ENCODE measurements around the gene GSK3A. TPM values are rescaled to one million over a fixed set of nuclear protein-coding genes. Genes with fewer than 3 reads are reported as not detected.

GSK3A gene
- total and polyA plus RNA-seq, 2 experiments from 2014 or later: 17.7 to 40.7 TPM

GRCh38 chr19:42275103-42275502 lies 32.7 kb upstream of the GSK3A start:
- no peak overlapping the region; the same call in 2 of the 3 replicates for H3K4me3 Mint-ChIP-seq
- Histone ChIP-seq H3K27me3 (ENCODE audit: insufficient read depth) (no peaks in the 10 kb centered on the region), H3F3A (replicated peaks; ENCODE audit: low read depth) (peaks cover 5% of the 10 kb centered on the region; the same call in 1 of the 2 replicates), H3K9me2 (ENCODE audit: insufficient read depth) (no peaks in the 10 kb centered on the region), H3K27ac (ENCODE audit: low read depth) (no peak overlapping the region), H3K4me1 (ENCODE audit: insufficient read depth) (peaks cover 5% of the 10 kb centered on the region; the same call in 1 of the 2 replicates), H2AFZ (no peak overlapping the region), H3K79me2 (replicated peaks; ENCODE audit: insufficient read depth) (no peaks in the 10 kb centered on the region; the same call in 1 of the 2 replicates), H3K4me2 (no peak overlapping the region), H3K4me3 (no peak overlapping the region), H3K36me3 (ENCODE audit: insufficient read depth) (no peaks in the 10 kb centered on the region), H4K20me1 (replicated peaks; ENCODE audit: insufficient read depth) (0 out of 2 replicates have a peak, but pooled peaks cover 3% of the 10 kb centered on the region)
- peaks cover 13% of the 10 kb centered on the region; the same call in 2 of the 3 replicates for H3K36me3 Mint-ChIP-seq (ENCODE audit: low read depth)
- peaks cover 27% of the 10 kb centered on the region for H3K4me1 Mint-ChIP-seq
- peaks cover 6% of the 10 kb centered on the region for H3K27me3 Mint-ChIP-seq (ENCODE audit: insufficient read depth, low read depth, poor library complexity)
- TF ChIP-seq STAT1 (IDR thresholded peaks at IDR 0.05; ENCODE audit: unreplicated experiment) (no peak), ZNF114 (CRISPR knock-in tag; IDR thresholded peaks at IDR 0.05) (no peak), EZH2 (IDR thresholded peaks at IDR 0.05; ENCODE audit: low read depth, unreplicated experiment) (no peak), CREB1 (CRISPR knock-in tag; IDR thresholded peaks at IDR 0.05; ENCODE audit: low read depth) (no peak), CTCF (conservative IDR thresholded peaks at IDR 0.05; ENCODE audit: low read depth in 2 of 2) (no peak), NANOG (IDR thresholded peaks at IDR 0.05; ENCODE audit: borderline replicate concordance) (no peak), EZH2phosphoT487 (IDR thresholded peaks at IDR 0.05; ENCODE audit: unreplicated experiment) (no peak), POLR2AphosphoS5 (IDR thresholded peaks at IDR 0.05; ENCODE audit: low read depth) (no peak), ZNF331 (CRISPR knock-in tag; IDR thresholded peaks at IDR 0.05; ENCODE audit: low read depth) (no peak), ETS1 (IDR thresholded peaks at IDR 0.05) (no peak), JUNB (IDR thresholded peaks at IDR 0.05; ENCODE audit: unreplicated experiment) (no peak)
- TF ChIP-seq, protein P1, sequence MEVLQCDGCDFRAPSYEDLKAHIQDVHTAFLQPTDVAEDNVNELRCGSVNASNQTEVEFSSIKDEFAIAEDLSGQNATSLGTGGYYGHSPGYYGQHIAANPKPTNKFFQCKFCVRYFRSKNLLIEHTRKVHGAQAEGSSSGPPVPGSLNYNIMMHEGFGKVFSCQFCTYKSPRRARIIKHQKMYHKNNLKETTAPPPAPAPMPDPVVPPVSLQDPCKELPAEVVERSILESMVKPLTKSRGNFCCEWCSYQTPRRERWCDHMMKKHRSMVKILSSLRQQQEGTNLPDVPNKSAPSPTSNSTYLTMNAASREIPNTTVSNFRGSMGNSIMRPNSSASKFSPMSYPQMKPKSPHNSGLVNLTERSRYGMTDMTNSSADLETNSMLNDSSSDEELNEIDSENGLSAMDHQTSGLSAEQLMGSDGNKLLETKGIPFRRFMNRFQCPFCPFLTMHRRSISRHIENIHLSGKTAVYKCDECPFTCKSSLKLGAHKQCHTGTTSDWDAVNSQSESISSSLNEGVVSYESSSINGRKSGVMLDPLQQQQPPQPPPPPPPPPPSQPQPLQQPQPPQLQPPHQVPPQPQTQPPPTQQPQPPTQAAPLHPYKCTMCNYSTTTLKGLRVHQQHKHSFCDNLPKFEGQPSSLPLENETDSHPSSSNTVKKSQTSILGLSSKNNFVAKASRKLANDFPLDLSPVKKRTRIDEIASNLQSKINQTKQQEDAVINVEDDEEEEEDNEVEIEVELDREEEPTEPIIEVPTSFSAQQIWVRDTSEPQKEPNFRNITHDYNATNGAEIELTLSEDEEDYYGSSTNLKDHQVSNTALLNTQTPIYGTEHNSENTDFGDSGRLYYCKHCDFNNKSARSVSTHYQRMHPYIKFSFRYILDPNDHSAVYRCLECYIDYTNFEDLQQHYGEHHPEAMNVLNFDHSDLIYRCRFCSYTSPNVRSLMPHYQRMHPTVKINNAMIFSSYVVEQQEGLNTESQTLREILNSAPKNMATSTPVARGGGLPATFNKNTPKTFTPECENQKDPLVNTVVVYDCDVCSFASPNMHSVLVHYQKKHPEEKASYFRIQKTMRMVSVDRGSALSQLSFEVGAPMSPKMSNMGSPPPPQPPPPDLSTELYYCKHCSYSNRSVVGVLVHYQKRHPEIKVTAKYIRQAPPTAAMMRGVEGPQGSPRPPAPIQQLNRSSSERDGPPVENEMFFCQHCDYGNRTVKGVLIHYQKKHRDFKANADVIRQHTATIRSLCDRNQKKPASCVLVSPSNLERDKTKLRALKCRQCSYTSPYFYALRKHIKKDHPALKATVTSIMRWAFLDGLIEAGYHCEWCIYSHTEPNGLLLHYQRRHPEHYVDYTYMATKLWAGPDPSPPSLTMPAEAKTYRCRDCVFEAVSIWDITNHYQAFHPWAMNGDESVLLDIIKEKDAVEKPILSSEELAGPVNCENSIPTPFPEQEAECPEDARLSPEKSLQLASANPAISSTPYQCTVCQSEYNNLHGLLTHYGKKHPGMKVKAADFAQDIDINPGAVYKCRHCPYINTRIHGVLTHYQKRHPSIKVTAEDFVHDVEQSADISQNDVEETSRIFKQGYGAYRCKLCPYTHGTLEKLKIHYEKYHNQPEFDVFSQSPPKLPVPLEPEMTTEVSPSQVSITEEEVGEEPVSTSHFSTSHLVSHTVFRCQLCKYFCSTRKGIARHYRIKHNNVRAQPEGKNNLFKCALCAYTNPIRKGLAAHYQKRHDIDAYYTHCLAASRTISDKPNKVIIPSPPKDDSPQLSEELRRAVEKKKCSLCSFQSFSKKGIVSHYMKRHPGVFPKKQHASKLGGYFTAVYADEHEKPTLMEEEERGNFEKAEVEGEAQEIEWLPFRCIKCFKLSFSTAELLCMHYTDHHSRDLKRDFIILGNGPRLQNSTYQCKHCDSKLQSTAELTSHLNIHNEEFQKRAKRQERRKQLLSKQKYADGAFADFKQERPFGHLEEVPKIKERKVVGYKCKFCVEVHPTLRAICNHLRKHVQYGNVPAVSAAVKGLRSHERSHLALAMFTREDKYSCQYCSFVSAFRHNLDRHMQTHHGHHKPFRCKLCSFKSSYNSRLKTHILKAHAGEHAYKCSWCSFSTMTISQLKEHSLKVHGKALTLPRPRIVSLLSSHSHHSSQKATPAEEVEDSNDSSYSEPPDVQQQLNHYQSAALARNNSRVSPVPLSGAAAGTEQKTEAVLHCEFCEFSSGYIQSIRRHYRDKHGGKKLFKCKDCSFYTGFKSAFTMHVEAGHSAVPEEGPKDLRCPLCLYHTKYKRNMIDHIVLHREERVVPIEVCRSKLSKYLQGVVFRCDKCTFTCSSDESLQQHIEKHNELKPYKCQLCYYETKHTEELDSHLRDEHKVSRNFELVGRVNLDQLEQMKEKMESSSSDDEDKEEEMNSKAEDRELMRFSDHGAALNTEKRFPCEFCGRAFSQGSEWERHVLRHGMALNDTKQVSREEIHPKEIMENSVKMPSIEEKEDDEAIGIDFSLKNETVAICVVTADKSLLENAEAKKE (CRISPR knock-in tag; IDR thresholded peaks at IDR 0.05): no peak
- TF ChIP-seq, protein P2, sequence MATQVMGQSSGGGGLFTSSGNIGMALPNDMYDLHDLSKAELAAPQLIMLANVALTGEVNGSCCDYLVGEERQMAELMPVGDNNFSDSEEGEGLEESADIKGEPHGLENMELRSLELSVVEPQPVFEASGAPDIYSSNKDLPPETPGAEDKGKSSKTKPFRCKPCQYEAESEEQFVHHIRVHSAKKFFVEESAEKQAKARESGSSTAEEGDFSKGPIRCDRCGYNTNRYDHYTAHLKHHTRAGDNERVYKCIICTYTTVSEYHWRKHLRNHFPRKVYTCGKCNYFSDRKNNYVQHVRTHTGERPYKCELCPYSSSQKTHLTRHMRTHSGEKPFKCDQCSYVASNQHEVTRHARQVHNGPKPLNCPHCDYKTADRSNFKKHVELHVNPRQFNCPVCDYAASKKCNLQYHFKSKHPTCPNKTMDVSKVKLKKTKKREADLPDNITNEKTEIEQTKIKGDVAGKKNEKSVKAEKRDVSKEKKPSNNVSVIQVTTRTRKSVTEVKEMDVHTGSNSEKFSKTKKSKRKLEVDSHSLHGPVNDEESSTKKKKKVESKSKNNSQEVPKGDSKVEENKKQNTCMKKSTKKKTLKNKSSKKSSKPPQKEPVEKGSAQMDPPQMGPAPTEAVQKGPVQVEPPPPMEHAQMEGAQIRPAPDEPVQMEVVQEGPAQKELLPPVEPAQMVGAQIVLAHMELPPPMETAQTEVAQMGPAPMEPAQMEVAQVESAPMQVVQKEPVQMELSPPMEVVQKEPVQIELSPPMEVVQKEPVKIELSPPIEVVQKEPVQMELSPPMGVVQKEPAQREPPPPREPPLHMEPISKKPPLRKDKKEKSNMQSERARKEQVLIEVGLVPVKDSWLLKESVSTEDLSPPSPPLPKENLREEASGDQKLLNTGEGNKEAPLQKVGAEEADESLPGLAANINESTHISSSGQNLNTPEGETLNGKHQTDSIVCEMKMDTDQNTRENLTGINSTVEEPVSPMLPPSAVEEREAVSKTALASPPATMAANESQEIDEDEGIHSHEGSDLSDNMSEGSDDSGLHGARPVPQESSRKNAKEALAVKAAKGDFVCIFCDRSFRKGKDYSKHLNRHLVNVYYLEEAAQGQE (IDR thresholded peaks at IDR 0.05; ENCODE audit: unreplicated experiment): no peak
- no peak for DNase-seq (ENCODE audit: low spot score)
- no peaks in the 10 kb centered on the region; the same call in 2 of the 3 replicates for H3K9me3 Mint-ChIP-seq
- no peak for ATAC-seq
- H3K27ac Mint-ChIP-seq: no peak overlapping the region; the same call in 1 of the 2 replicates
